ENCODE data around the gene BCKDHA.

BCKDHA gene

DNA sequence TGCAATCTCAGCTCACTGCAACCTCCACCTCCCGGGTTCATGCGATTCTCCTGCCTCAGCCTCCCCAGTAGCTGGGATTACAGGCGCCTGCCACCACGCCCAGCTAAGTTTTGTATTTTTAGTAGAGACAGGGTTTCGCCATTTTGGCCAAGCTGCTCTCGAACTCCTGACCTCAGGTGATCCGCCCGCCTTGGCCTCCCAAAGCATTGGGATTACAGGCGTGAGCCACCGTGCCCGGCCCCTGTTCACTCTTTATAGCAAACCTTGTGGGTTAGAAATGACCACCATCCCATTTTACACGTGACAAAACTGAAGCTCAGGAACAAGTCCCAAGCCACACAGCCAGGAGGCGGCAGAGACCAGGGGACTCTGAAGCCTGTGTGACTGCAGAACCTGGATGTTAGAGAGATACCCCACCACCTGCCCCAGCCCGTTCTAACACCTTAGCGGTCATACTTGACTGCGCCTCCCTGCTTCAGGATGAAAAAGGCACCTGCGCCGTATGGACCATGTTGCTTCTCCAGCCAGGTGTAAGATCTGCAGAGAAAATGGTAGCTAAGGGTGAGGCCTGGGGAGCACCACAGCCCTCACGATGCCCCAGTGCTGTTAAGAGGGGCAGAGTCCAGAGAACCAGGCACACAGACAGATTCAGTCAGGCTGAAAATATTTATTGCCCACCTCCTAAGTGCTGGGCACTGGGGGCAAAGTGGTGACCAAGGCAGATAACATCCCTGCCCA, 38.5 kb downstream of the BCKDHA start:
- DNase-seq = no peak
- in situ Hi-C loops (cut with HindIII; ENCODE audit: low pct_ligation_motif_present, low pct_unique_long_range_greater_than_20kb, low sequenced_read_pairs) = no loop called here

DNA sequence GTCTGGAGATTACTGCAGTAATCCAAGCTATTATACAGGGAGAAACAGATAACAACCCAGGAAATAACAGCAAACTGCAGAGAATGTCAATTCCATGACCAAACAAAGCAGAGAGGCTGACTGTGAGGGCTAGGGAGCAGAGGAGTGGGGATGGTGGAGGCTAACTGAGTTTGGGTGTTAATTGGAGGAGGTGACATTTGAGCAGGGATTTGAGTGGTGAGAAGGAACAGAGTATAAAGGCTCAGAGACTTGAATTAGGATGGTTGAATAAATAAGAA, 39.0 kb downstream of the BCKDHA start:
- no peak for DNase-seq
- in situ Hi-C loops (cut with HindIII; ENCODE audit: low pct_ligation_motif_present, low pct_unique_long_range_greater_than_20kb, low sequenced_read_pairs) = no loop called here

DNA sequence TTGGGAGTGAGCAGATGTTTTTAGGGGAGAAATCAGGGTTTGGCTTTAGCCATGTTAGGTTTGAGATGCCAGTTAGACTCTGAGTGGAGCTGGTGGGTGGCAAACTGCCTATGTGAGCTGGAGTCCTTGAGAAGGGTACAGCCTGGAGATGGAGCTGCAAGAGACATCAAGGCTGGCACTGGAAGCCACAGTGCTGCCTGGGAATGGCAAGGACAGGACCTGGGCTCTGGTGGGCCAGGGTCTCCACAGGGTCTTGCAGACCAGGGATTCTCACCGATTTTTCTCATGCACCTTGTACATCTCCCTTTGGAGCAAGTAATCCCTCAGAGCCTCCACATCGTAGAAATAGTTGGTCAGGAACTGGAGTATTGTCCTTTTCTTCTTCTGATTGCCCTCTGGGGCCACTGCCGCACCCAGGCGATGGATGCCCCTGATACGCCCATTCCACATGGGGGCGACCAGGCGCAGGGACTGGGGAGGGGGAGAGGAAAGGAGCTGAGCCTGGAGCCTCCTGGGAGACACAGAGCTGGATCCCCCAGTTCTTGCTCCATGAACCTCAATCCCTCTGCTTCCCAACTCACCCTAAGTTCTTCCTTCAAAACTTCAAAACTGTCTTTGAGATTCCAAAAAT, 40.4 kb downstream of the BCKDHA start:
- no peak for DNase-seq
- in situ Hi-C loops (cut with HindIII; ENCODE audit: low pct_ligation_motif_present, low pct_unique_long_range_greater_than_20kb, low sequenced_read_pairs) = no loop called here

DNA sequence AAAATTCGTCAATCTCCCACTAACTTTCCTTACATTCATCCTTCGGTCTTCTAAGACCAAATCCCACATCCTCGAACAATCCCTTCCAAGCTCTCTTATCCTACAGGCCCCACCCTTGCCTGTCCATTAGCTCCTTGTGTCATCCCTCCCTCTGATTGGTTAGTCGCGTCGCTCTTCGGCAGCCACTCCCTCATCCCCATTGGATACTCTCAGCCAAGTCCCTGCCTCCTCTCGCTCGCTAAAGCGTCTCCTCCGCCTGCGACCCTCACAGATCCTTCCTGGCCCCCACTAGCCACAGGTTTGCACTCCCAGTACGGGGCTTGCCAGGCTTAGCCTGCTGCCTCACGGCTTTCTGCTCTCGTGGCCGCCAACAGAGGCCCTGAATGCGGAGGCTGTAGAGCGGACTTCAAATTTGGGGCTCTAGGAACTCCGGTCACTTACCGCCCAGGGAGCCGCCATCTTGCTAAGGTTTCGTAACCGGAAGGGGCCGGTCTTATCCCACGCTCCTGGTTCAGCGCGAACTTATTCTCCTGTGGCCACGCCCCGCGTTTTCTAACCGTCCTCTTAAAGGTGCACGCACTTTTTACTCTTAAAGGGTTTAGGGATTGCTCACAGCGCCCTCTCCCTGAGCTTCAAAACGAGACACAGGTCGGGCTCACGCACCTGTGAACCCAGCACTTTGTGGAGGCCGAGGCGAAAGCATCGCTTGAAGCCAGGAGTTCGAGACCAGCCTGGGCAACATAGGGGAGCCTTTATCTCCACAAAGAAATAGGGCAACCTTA, 42.0 kb downstream of the BCKDHA start, which contains the start of gene DMAC2:
Gene DMAC2 (minus strand): TSS at position 472 of the 782 bp plus-strand sequence. CDS start 13 bp downstream, at position 459.
- in situ Hi-C loops (cut with HindIII; ENCODE audit: low pct_ligation_motif_present, low pct_unique_long_range_greater_than_20kb, low sequenced_read_pairs) = no loop called here
- peak; percentile 98 for DNase-seq

DNA sequence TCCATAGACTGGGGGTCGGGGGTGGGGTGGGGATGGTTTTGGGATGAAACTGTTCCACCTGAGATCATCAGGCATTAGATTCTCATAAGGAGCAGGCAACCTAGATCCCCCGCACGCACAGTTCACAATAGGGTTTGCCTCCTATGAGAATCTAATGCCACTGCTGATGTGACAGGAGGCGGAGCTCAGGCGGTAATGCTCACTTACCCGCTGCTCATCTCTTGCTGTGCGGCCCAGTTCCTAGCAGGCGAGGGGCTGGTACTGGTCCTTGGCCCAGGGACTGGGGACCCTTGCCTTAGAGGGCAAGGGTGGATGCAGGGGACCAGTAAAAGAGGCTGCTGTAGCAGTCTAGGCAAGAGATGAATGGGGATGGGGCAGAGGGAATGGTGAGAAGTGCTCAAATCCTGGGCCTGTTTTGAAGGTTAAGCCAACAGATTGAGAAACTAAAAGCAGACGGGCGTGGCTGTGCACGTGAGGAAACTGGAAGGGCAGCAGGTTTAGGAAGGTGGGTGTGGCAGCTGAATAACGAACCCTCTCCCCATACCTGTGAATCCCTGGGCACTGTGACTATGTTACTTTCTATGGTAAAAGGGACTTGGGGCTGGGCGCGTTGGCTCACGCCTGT, 43.8 kb downstream of the BCKDHA start:
- no peak for DNase-seq
- in situ Hi-C loops (cut with HindIII; ENCODE audit: low pct_ligation_motif_present, low pct_unique_long_range_greater_than_20kb, low sequenced_read_pairs) = no loop called here

DNA sequence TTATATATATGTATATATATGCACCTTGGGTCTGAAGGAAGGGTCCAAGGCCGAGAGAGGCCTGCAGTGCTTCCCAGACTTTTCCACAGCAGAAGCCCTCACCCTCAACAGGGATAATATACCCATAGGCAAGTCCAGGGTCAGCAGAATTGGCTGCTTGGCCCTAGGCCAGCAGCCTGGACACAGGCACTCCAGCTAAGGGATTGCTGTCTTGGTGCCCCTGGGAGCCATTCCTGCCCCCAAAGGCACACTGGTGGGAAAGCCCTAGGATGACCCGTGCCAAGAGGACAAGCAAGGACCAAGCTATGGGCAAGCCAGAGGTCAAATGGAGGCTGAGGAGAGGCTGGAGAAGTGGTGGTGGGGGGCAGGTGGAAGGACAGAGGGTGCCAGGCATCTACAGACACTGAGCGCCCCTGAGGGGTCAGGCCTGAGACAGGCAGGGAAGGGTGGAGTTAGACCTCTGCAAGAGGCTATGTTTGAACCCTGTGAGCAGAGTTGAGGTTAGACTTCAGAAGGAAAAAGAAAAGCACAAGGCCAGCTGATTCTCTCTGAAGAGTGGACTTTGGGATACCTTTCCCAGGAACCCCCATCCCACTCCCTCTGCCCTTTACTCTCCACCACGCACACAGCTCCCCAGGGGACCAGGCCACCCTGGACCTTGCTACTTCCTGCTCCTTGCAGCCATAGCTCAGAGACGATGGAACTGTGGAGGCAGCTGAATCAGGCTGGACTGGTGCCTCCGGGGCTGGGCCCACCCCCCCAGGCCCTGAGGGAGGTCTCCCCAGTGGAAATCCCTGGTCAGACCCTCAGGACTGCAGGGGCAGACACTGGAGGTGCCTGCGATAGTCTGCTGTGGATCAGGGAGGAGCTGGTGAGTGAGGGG, 45.1 kb downstream of the BCKDHA start, which contains the start of gene ERICH4:
Gene ERICH4 (plus strand): TSS at position 684 of the 883 bp plus-strand sequence. CDS start 14 bp downstream, at position 698.
- in situ Hi-C loops (cut with HindIII; ENCODE audit: low pct_ligation_motif_present, low pct_unique_long_range_greater_than_20kb, low sequenced_read_pairs) = no loop called here
- no peak for DNase-seq

DNA sequence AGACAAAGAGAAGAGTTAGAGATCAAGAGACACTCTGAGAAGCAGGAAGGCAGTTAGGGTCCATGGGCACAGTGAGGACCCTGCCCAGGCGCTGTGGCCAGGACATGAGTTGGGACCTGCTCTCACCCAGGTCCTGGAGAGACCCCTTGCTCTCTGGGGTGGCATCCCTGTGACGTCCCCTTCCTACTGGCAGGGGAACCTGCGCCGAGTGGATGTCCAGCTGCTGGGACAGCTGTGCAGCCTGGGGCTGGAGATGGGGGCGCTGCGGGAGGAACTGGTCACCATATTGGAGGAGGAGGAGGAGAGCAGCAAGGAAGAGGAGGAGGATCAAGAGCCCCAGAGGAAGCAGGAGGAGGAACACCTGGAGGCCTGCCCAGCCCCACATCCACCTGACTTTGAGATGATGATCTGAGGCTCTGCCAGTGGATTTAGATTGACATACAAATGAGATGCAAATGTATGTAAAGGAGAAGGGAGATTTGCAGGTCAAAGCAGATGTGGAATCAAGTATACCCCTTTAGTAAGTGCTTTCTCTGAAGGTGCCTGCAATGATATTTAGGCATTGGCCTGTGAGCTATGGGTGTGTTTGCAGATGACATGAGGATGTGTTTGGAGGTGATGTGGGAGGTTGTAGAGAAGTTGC, 46.3 kb downstream of the BCKDHA start:
- DNase-seq = no peak
- in situ Hi-C loops (cut with HindIII; ENCODE audit: low pct_ligation_motif_present, low pct_unique_long_range_greater_than_20kb, low sequenced_read_pairs) = no loop called here

DNA sequence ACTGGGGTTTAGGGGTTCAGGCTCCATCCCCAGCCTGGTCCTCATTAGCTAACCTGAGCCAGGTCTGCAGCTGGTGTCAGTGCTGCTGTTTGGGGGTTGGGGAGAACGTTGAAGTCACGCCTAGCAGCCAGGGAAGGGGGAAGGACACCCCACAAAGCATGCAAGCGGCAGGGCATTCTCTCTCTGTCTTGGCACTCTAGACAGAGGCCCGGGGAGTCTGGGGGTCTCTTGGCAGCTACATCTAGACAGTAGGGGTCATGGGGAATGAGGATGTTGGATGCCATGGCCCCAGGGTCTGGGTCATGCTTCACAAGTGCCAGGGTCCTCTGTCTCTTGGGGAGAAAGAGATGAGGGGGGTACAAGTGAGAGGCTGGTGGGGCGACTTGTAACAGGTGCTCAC, 48.0 kb downstream of the BCKDHA start:
- DNase-seq = no peak
- in situ Hi-C loops (cut with HindIII; ENCODE audit: low pct_ligation_motif_present, low pct_unique_long_range_greater_than_20kb, low sequenced_read_pairs) = no loop called here

DNA sequence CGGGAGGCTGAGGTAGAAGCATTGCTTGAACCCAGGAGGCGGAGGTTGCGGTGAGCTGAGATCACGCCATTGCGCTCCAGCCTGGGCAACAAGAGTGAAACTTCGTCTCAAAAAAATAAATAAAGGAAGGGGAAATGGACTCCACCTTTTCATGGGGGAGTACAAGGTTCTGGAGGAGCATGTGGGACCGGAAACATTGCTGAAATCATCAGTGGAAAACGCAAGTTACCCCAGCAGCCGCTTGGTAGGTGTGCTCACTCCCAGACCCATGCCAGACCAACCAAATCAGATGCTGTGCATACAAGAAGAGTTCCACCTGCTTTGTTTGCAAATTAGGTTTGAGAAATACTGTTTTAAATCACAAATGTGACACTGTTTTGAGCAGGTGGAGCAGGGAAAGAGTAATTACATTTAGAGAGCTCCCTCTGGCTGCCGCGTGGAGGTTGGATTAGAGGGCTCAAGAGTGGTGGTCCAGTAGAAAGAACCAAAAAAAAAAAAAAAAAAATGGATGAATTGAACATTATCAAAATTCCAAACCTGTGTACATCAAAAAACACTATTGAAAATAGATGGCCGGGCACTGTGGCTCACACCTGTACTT, 50.2 kb downstream of the BCKDHA start:
- in situ Hi-C loops (cut with HindIII; ENCODE audit: low pct_ligation_motif_present, low pct_unique_long_range_greater_than_20kb, low sequenced_read_pairs) = no loop called here
- no peak for DNase-seq

DNA sequence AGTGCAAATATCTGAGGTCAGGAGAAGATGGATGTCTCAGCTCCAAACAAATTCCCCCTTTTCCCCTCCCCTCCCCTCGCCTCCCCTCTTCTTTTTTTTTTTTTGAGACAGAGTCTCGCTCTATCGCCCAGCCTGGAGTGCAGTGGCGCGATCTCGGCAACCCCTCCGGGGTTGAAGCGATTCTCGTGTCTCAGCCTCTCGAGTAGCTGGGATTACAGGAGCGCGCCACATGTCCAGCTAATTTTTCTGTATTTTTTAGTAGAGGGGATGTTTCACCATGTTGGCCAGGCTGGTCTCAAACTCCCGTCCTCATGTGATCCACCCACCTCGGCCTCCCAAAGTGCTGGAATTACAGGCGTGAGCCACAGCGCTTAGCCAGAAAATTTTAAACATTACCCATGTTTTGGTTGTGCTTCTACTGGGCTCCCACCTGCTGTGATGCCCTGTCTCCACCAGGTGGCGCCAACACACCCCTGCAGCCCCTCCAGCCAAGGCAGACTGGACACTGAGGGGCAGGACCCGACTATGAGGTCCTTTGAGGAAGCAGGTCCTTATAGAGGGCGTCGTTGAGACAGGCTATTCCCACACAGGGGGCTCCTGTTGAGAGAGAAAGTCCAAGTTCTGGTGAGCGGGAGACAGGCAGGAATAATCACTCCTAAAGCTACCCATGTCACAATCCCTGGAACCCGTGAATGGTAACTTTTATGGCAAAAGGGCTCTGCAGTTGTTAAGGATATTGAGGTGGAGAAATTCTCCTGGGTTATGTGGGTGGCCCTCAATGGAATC, 51.7 kb downstream of the BCKDHA start:
- in situ Hi-C loops (cut with HindIII; ENCODE audit: low pct_ligation_motif_present, low pct_unique_long_range_greater_than_20kb, low sequenced_read_pairs) = no loop called here
- DNase-seq = peak; percentile 58

DNA sequence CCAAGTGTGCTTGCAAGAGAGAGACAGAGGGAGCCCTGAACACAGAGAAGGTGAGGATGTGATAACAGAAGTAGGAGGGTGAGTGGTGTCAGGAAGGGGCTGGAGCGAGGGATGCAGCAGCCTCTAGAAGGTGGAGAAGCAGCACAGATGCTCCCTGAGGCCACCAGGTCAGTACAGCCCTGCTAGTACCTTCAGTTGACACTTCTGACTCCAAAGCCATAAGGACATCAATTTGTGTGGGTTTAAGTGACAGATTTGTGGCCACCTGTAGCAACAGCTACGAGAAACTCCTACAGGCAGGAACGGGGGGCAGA, 52.2 kb downstream of the BCKDHA start:
- in situ Hi-C loops (cut with HindIII; ENCODE audit: low pct_ligation_motif_present, low pct_unique_long_range_greater_than_20kb, low sequenced_read_pairs) = no loop called here

DNA sequence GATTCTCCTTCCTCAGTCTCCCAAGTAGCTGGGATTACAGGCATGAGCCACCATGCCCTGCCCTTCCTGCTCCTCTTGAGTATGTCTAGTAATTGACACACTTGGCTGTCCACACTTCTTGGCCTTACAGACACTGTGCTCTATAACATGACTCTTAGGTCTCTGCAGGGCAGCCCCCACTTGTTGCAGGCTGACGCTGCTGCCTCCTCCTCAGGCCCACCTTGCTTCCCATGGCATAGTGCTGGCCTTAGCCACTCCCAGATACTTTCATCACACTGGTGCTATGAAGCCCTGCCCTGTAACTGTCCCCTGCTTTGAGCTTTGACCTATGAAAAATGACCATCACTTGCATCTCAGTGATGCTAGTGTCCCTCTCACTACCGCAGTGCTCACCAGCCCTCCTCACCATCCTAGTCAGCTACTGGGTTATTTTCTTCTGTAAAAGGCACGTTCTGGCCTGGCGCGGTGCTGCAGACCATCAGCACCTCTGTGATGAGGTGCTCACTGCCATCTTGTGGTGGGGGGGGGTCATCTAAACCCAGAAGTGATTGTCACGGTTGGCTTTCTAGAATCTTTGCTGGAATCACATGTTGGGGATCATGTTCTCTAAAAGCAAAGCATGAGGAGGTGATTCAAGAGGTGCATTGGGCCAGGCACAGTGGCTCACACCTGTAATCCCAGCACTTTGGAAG, 55.1 kb downstream of the BCKDHA start:
- no peak for DNase-seq
- in situ Hi-C loops (cut with HindIII; ENCODE audit: low pct_ligation_motif_present, low pct_unique_long_range_greater_than_20kb, low sequenced_read_pairs) = no loop called here

More for the DNA sequence above, 52.2 kb downstream of the BCKDHA start:
- DNase-seq = no peak

DNA sequence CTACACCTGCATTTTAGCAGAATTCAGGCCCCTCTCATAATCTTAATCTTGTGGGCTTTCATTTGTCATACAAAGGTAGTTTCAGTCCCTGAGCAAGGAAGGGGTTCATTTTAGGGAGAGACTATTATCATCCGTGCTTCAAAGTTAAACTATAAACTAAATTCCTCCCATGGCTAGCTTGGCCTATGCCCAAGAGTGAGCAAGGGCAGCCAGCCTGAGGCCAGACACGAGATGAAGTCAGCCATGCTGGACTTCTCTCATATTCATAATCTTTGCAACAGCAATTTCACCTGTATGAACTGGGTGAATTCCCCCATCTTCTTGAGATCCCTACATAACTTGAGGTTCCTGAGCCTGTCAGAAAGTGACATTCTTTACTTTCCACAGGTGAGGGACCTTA, 58.3 kb downstream of the BCKDHA start:
- peak; percentile 17 for DNase-seq
- in situ Hi-C loops (cut with HindIII; ENCODE audit: low pct_ligation_motif_present, low pct_unique_long_range_greater_than_20kb, low sequenced_read_pairs) = no loop called here

DNA sequence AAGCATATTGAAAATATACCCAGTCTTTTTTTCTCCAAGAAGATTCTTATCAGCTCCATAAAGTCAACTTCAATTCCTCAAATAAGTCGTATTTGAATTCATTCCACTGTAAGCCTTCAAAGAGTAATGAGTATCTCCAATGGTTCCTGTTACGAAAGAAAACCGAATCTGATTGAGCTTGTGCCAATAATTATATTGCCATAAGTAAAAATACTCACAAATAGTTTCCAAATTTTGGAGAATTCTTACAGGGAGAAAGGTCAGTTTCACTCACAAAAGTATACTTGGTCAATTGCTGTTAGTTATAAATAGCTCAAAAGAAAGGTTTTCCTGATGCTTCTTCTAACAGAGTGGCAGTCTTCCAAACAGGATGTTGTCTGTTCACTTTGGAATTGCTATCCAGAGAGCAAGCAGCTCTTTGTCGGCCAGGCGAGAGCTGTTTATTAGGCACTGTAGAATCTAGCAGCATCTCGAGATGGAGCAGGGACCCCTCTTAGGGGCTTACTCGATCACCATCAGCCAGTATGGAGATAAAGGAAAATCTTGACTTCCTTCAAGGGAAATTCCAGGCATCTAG, 58.8 kb downstream of the BCKDHA start:
- peak; percentile 11 for DNase-seq
- in situ Hi-C loops (cut with HindIII; ENCODE audit: low pct_ligation_motif_present, low pct_unique_long_range_greater_than_20kb, low sequenced_read_pairs) = no loop called here

DNA sequence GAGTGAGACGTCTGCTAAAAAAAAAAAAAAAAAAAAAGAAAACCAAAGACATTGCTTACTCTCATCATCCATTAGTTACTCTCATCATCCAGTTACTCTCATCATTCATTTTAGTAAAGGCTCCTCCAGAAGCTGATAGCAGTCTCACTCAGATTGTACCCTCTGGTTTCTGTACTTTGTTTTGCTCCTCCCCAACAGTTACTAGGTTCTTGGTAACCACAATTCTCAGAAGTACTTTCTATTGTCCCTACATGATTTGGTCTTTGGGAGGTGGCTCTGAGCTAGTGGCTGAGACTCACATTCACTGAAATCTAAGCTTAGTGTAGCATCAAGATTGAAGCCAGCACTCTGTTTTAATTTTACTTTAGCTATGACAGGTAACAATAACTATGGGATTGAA, 59.6 kb downstream of the BCKDHA start:
- in situ Hi-C loops (cut with HindIII; ENCODE audit: low pct_ligation_motif_present, low pct_unique_long_range_greater_than_20kb, low sequenced_read_pairs) = no loop called here
- DNase-seq = no peak

DNA sequence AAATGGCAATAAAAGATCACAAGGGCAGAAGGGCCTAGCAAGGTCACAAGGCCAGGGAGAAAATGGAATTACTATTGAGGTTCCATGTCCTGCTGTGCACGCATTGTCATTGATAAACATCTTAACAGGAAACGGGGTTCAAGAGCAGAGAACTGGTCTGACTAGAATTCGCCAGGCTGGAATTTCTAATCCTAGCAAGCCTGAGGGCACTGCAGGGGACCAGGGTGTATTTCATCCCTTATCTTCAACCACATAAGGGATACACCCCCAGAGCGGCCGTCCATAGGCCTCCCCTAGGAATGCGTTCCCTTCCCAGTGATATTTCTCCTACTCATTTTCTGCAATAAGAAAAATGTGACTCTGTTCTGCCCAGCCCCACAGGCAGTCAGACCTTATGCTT, 64.9 kb downstream of the BCKDHA start:
- DNase-seq = no peak
- in situ Hi-C loops (cut with HindIII; ENCODE audit: low pct_ligation_motif_present, low pct_unique_long_range_greater_than_20kb, low sequenced_read_pairs) = no loop called here

All from ACHN (cell line).